ENCODE results near the gene KRT33A.

DNA sequence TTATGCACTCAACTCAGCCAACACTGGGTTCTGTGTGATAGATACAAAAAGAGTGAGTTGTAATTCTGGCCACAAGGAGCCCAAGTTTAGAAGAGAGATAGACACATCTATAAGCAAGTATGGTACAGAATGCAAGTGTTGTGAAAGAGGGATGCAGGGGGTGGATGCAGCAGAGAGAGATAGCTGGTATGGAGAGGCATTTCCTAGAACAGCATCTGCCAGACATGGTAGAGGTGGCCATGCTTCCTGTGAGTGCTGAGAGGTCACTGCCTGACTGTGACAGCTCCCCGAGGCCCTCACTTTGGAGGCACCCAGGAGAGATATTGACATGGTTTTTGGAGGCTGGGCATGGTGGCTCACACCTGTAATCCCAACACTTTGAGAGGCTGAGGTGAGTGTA, 39.5 kb downstream of the KRT33A start:
- no peak for TF ChIP-seq POLR2AphosphoS5 (IDR thresholded peaks at IDR 0.05; ENCODE audit: borderline replicate concordance, low read depth, low read length)
- no peak for TF ChIP-seq EZH2 (IDR thresholded peaks at IDR 0.05)

Data from SK-N-MC (cell line).